B cell (primary cell): ENCODE data around the gene CELSR3. TPM values are rescaled to one million over a fixed set of nuclear protein-coding genes. Genes with fewer than 3 reads are reported as not detected.

Experiments used
- ATAC-seq: fragments of 200-7000 bp; cut with Tn5 transposase; one replicate; pipeline ENCODE4 v1.10.0; 2021; ENCODE audit warnings: low read depth, mild to moderate bottlenecking, moderate number of reproducible peaks, moderate library complexity
- CTCF ChIA-PET: fragments of 350-600 bp; sonication (Branson Sonifier 250); formaldehyde crosslinking; loops from one replicate; lab custom pipeline; 2021; ENCODE audit warnings: antibody characterized with exemption, inconsistent platforms; lab: Charles Lee
- POLR2A ChIA-PET: fragments of 350-600 bp; sonication (Branson Sonifier 250); formaldehyde crosslinking; loops from one replicate; lab custom pipeline; 2021; ENCODE audit warnings: antibody characterized with exemption; lab: Charles Lee
- DNase-seq: peaks from one replicate; pipeline ENCODE4 v3.0.0; 2013
- H2AFZ ChIP-seq: 2 replicates; pipeline ENCODE4 v1.6.1; 2012; ENCODE audit warnings: mild to moderate bottlenecking, low read depth, low read length; ENCODE audit not compliant: insufficient read depth, poor library complexity, severe bottlenecking
- H3K27ac ChIP-seq, 2 donors: 1 replicate in 1 of 2; 2 replicates in 1 of 2; pipeline ENCODE4 v1.5.1; 2012 to 2013; ENCODE audit warnings: low read length in 2 of 2, mild to moderate bottlenecking in 2 of 2, moderate library complexity in 1 of 2
- H3K27me3 ChIP-seq, 4 experiments: fragments of 200-600 bp in 1 of 4; sonication (generic) in 1 of 4; replicated peaks in 1 of 4; 1 replicate in 2 of 4; 2 replicates in 2 of 4; pipeline versions ENCODE4 v1.6.1 to v1.7.0; 2013 to 2016; ENCODE audit warnings: low read length in 3 of 4, mild to moderate bottlenecking in 2 of 4, mixed read lengths in 1 of 4, moderate library complexity in 1 of 4; ENCODE audit not compliant: insufficient read depth in 4 of 4, control insufficient read depth in 3 of 4; ENCODE audit errors: control extremely low read depth in 1 of 4
- H3K36me3 ChIP-seq, 2 experiments: replicated peaks in 1 of 2; 1 replicate in 1 of 2; 2 replicates in 1 of 2; pipeline versions ENCODE4 v1.6.1 to v1.7.1; 2013; ENCODE audit warnings: low read length in 1 of 2; ENCODE audit not compliant: insufficient read depth in 2 of 2, control insufficient read depth in 1 of 2; ENCODE audit errors: control extremely low read depth in 1 of 2, extremely low read depth in 1 of 2
- H3K4me1 ChIP-seq, 2 donors: fragments of 200-600 bp in 1 of 2; sonication (generic) in 1 of 2; 1 replicate in 1 of 2; 2 replicates in 1 of 2; pipeline versions ENCODE4 v1.5.1 to v1.6.1; 2013 to 2017; ENCODE audit warnings: low read length in 2 of 2; ENCODE audit not compliant: control insufficient read depth in 2 of 2, insufficient read depth in 2 of 2
- H3K4me2 ChIP-seq: replicated peaks from 2 replicates; pipeline ENCODE3; 2012; ENCODE audit warnings: mild to moderate bottlenecking, low read depth, low read length; ENCODE audit not compliant: poor library complexity, severe bottlenecking
- H3K4me3 ChIP-seq, 5 experiments: fragments of 200-600 bp in 1 of 5; sonication (generic) in 1 of 5; 1 replicate in 3 of 5; 2 replicates in 2 of 5; pipeline versions ENCODE4 v1.5.1 to v1.7.0; 2011 to 2016; ENCODE audit warnings: low read length in 4 of 5, mild to moderate bottlenecking in 4 of 5, low read depth in 2 of 5, control low read depth in 1 of 5, moderate library complexity in 1 of 5; ENCODE audit not compliant: insufficient read depth in 1 of 5; ENCODE audit errors: control extremely low read depth in 1 of 5, extremely low read depth in 1 of 5
- H3K79me2 ChIP-seq: fragments of 200-600 bp; sonication (generic); one replicate; pipeline ENCODE4 v1.6.0; 2016; ENCODE audit warnings: low read length; ENCODE audit not compliant: control insufficient read depth, insufficient read depth
- H3K9ac ChIP-seq: fragments of 200-600 bp; sonication (generic); 2 replicates; pipeline ENCODE4 v1.6.1; 2017; ENCODE audit warnings: mild to moderate bottlenecking, low read length, moderate library complexity
- H3K9me3 ChIP-seq, 3 donors: one replicate each; pipeline versions ENCODE4 v1.6.1 to v1.7.1; 2013; ENCODE audit warnings: low read length in 2 of 3; ENCODE audit not compliant: control insufficient read depth in 2 of 3, insufficient read depth in 1 of 3; ENCODE audit errors: control extremely low read depth in 1 of 3
- H4K20me1 ChIP-seq: 2 replicates; pipeline ENCODE4 v1.6.0; 2012; ENCODE audit warnings: mild to moderate bottlenecking, low read length; ENCODE audit not compliant: insufficient read depth, control insufficient read depth, poor library complexity, severe bottlenecking
- H3K27ac Mint-ChIP-seq: one replicate; pipeline ENCODE4 v1.8.0; 2021; ENCODE audit warnings: mixed read lengths
- H3K27me3 Mint-ChIP-seq: one replicate; pipeline ENCODE4 v1.8.0; 2021; ENCODE audit warnings: mixed read lengths
- H3K4me1 Mint-ChIP-seq: one replicate; pipeline ENCODE4 v1.8.0; 2021; ENCODE audit warnings: mixed read lengths
- H3K4me3 Mint-ChIP-seq: one replicate; pipeline ENCODE4 v1.8.0; 2021; ENCODE audit warnings: mixed read lengths
- H3K9me3 Mint-ChIP-seq: one replicate; pipeline ENCODE4 v1.8.0; 2022; ENCODE audit warnings: mixed read lengths; ENCODE audit not compliant: insufficient read depth
- EZH2 ChIP-seq: IDR thresholded peaks from 2 replicates; pipeline ENCODE4 v1.6.1; 2012; ENCODE audit warnings: borderline replicate concordance, low read depth, mild to moderate bottlenecking, moderate library complexity, low read length; ENCODE audit not compliant: insufficient read depth, poor library complexity, severe bottlenecking
- WGBS: methylation state at CpG from one replicate; pipeline ENCODE4 v1.1.5; 2013; ENCODE audit warnings: missing lambda C conversion rate; ENCODE audit not compliant: insufficient coverage; 5-methylcytosine and 5-hydroxymethylcytosine counted together
- intact Hi-C: fragments of 100-400 bp; cut with micrococcal nuclease; formaldehyde crosslinking; loops from one replicate; pipeline ENCODE4 v1.10.0; 2022
- polyA plus RNA-seq: library from polyadenylated mRNA; depleted of rRNA; stranded (reverse); fragments of >200 nt; gene quantifications from 2 replicates; pipeline ENCODE4 v1.2.3, GENCODE V29; 2012
- total RNA-seq, 2 donors: library from RNA; stranded (reverse); fragments of 120-200 nt in 1 of 2; gene quantifications; 1 replicate in 1 of 2; 2 replicates in 1 of 2; pipeline versions ENCODE4 v1.2.3 to v1.2.4, GENCODE V29; 2013 to 2022
- TF ChIP-seq, protein P1 (sequence below): fragments of 200-600 bp; IDR thresholded peaks from one replicate; pipeline ENCODE4 v1.8.0; 2022; ENCODE audit warnings: antibody characterized with exemption, mild to moderate bottlenecking

The CELSR3 gene
- total and polyA plus RNA-seq, 2 donors (not counting 1 experiment from before 2014, with no cell fraction given), result 2.4 to 2.5 TPM

DNA sequence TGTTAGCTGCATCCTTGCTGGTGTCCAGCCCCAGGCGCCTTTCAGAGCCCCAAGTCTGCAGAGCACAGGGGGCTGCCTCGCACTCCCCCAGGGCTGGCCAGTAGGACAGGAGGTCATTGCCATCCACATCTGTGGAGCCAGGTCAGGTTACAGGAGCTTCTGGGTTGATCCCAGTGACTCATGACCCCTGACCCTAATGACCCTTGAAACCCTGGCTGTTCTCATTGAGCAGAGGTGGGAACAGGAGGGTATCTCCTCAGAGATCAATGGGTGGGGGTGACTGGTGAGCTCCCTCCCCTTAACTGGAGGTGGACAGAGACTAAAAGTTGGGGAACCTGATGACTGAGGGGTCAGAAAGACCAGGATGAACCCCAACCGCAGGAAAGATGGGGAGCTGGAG lies 21.3 kb downstream of the CELSR3 start:
- H3K4me3 ChIP-seq, result no peak overlapping the region
- H3K9ac ChIP-seq, result no peak overlapping the region
- no peaks in the 10 kb centered on the region for H3K27me3 Mint-ChIP-seq
- H3K9me3 ChIP-seq, result no peaks in the 10 kb centered on the region
- peaks cover 0 to 11% (median 0%) of the 10 kb centered on the region in 4 experiments for H3K27me3 ChIP-seq
- H4K20me1 ChIP-seq, result no peaks in the 10 kb centered on the region
- H3K4me1 ChIP-seq, result peaks cover 0 to 3% of the 10 kb centered on the region in 2 donors
- DNase-seq, result no peak
- no peak overlapping the region for H3K27ac Mint-ChIP-seq
- ChIA-PET CTCF (interaction anchor here (1.2 kb wide), 1 partner anchor 15 kb away, joined by 3 read pairs; no protein-coding TSS in a partner anchor), POLR2A (no interaction called here)
- H2AFZ ChIP-seq, result no peak overlapping the region
- ATAC-seq, result no peak
- no peaks in the 10 kb centered on the region for H3K9me3 Mint-ChIP-seq
- no peak overlapping the region for H3K4me2 ChIP-seq
- TF ChIP-seq, protein P1, sequence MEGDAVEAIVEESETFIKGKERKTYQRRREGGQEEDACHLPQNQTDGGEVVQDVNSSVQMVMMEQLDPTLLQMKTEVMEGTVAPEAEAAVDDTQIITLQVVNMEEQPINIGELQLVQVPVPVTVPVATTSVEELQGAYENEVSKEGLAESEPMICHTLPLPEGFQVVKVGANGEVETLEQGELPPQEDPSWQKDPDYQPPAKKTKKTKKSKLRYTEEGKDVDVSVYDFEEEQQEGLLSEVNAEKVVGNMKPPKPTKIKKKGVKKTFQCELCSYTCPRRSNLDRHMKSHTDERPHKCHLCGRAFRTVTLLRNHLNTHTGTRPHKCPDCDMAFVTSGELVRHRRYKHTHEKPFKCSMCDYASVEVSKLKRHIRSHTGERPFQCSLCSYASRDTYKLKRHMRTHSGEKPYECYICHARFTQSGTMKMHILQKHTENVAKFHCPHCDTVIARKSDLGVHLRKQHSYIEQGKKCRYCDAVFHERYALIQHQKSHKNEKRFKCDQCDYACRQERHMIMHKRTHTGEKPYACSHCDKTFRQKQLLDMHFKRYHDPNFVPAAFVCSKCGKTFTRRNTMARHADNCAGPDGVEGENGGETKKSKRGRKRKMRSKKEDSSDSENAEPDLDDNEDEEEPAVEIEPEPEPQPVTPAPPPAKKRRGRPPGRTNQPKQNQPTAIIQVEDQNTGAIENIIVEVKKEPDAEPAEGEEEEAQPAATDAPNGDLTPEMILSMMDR, result no peak
- TF ChIP-seq EZH2, result no peak
- H3K4me3 Mint-ChIP-seq, result no peak overlapping the region
- 97% methylated on average over 3 of the region's 3 CpGs for WGBS
- no peak overlapping the region for H3K27ac ChIP-seq
- H3K79me2 ChIP-seq, result no peaks in the 10 kb centered on the region
- intact Hi-C loops, result no loop called here
- H3K36me3 ChIP-seq, result no peaks in the 10 kb centered on the region
- H3K4me1 Mint-ChIP-seq, result no peaks in the 10 kb centered on the region

DNA sequence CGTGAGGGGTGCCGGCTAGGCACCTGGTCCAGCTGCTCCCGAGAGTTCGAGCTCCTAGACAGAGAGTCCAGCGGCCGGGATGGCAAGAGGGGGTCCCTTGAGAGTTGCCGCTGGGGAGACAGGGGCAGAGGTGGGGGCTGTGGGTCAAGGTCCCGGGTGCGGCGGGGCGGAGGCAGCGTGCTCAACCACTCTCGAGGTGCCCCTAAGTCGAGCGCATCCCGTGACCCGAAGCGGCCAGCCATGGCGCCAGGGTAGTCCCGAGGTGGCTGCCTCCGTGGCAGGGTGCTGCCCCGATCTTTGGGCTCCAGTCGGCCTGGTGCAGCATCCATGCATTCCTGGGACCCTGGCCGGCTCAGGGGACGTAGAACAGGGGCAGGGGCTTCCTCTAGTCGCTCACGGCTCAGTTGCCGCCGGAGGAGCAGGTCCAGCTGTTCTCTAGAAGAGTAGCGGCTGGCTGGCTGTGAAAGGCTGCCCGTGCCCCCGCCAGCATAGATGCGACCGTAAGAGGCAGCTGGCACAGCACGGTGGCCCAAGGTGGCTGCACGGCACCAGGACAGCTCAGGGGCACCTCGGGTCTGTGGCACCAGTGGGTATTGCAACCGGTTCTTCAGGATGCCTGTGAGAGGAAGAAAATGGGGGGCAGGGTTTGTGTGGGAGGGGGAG lies 22.6 kb downstream of the CELSR3 start:
- no peak overlapping the region for H3K27ac ChIP-seq
- H3K4me2 ChIP-seq, result no peak overlapping the region
- H3K9me3 ChIP-seq, result no peaks in the 10 kb centered on the region
- H2AFZ ChIP-seq, result no peak overlapping the region
- Mint-ChIP-seq H3K27ac (no peak overlapping the region), H3K4me1 (peaks cover 7% of the 10 kb centered on the region), H3K9me3 (no peaks in the 10 kb centered on the region), H3K27me3 (no peaks in the 10 kb centered on the region), H3K4me3 (no peak overlapping the region)
- no peak for DNase-seq
- H3K4me1 ChIP-seq, result peaks cover 6 to 11% of the 10 kb centered on the region in 2 donors
- WGBS, result 94% methylated on average over 38 of the region's 38 CpGs
- no peaks in the 10 kb centered on the region for H4K20me1 ChIP-seq
- H3K4me3 ChIP-seq, result no peak overlapping the region
- no peak overlapping the region for H3K9ac ChIP-seq
- H3K27me3 ChIP-seq, result peaks cover 0 to 11% (median 0%) of the 10 kb centered on the region in 4 experiments
- ChIA-PET CTCF (no interaction called here), POLR2A (no interaction called here)
- H3K79me2 ChIP-seq, result no peaks in the 10 kb centered on the region
- TF ChIP-seq EZH2, result no peak
- TF ChIP-seq, protein P1, result no peak
- H3K36me3 ChIP-seq, result no peaks in the 10 kb centered on the region
- ATAC-seq, result no peak
- intact Hi-C loops, result no loop called here
